ENCODE measurements around the gene RDH13.
"Not testable (repeated sequence)": the region's sequence is repeated elsewhere in the genome, so short reads cannot be mapped to it uniquely, and the experiment has no call there.

The RDH13 gene

GRCh38 chr19:55077106-55077505 lies 14.2 kb upstream of the RDH13 start:
- DNase-seq (ENCODE audit: low read depth, low spot score): no peak

GRCh38 chr19:55076321-55076720 lies 13.4 kb upstream of the RDH13 start:
- DNase-seq (ENCODE audit: low read depth, low spot score): no peak

GRCh38 chr19:55075371-55075998 lies 12.5 kb upstream of the RDH13 start, which contains the start of gene EPS8L1:
Gene EPS8L1 (plus strand): TSS chr19:55075869. CDS start chr19:55076445, 576 bp downstream.
- no peak for DNase-seq (ENCODE audit: low read depth, low spot score)

DNA sequence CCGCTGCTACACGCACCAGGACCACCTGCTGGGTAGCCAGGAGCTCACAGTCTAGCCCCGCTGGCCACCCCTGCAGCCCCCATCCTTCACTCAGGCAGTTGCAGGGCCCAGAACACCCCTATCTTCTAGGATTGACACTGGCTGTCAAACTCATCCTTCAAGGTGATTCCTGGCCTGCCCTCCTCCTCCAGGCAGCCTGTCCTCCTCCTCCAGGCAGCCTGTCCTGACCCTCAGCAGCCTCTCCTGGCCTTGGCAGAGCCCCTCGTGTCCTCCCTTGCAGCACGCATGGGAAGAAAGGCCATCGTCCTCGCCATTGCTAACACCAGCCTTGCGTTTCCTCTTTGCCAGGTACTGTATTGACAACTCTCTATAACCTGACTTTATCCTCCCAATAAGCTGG lies 9.0 kb upstream of the RDH13 start:
- DNase-seq (ENCODE audit: low read depth, low spot score): no peak

- DNase-seq (ENCODE audit: low read depth, low spot score): no peak
Observed at GRCh38 chr19:55071129-55071502, 8.2 kb upstream of the RDH13 start.

- no peak for DNase-seq (ENCODE audit: low read depth, low spot score)
Observed at GRCh38 chr19:55070466-55071128, 7.6 kb upstream of the RDH13 start.

GRCh38 chr19:55069865-55070197 lies 6.9 kb upstream of the RDH13 start:
- DNase-seq (ENCODE audit: low read depth, low spot score): no peak

DNA sequence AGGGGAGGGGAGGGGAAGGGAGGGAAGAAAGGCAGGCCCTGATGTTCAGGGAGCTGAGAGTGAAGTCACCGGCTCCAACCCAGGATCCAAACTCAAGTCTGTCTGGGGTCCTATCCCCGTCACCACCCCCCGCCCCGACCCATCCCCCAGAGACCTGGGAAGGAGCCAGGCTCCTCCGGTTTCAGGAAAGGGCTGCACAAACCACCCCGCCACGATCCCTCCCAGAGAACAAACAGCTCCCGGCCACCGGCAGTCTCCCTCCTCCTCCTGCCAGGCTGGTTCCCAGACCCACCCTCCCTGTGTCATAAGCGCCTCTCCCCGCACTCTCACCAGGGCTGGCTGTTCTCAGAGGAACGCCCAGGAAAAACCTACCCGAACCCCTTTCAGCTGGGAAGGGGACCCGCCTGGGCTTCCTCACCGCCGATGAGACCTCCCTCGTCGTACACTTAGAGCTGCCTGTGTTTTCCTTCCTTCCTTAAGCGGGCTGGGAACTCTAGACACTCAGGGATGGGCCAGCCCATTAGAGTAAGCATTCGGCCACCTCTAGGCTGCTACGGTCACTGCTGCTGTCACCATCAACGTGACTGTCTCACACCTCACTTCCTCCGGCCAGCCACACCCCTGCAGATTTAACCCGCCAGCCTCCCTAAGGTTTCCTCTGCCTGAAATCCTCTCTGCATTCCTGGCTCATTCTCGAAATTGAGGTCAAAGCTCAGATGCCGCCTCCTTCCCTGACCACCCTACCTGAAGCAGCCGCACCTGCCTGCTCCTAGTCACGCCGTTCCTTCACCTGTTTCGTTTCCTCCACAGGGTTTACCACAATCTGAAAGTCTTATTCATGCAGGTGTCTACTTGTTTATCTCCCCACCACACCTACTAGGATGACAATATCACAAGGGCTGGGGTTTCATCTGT lies 6.3 kb upstream of the RDH13 start:
- DNase-seq (ENCODE audit: low read depth, low spot score): no peak

GRCh38 chr19:55067869-55068268 lies 4.9 kb upstream of the RDH13 start:
- DNase-seq (ENCODE audit: low read depth, low spot score): no peak

DNA sequence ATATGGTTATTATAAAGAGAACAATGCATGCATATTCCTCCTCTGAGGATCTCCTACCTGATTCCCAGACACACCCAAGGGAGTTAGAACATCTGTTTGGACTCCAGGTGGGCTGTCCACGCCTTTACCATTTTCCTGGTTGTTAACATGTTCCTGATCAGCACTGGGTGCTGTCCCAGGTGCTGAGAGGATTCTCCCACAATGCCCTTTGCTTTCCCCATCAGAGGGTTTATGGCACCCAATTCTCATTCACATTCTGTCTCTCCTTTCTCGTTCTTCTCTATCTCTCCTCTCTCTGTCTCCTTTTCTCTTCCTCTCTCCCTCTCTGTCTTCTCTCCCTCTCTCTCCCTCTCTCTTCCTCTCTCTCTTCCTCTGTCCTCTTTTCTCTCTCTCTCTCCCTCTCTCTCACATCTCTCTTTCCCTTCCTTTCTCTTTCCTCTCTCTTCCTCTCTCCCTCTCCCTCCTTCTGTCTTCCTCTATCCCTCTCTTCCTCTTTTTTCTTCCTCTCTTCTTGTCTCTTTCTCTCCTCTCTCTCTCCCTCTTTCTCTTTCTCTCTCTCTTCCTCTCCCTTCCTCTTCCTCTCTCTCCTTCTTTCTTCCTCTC lies 3.3 kb upstream of the RDH13 start:
- no peak for DNase-seq (ENCODE audit: low read depth, low spot score)

DNA sequence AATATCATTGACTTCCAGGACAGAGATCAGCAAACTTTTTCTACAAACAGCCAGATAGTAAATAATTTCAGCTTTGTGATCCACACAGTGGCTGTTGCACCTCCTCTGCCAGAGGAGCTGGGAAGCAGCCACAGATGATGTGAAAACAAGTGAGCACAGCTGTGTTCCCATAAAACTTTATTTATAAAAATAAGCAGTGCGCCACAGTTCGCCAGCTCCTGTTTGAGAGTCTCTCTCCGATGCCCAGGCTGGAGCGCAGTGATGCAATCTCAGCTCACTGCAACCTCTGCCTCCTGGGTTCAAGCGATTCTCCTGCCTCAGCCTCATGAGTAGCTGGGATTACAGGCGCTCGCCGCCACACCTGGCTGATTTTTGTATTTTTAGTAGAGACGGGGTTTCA lies 2.6 kb upstream of the RDH13 start:
- not testable (repeated sequence) for DNase-seq (ENCODE audit: low read depth, low spot score)

GRCh38 chr19:55063492-55063843 lies 520 bp upstream of the RDH13 start:
- no peak for DNase-seq (ENCODE audit: low read depth, low spot score)

DNA sequence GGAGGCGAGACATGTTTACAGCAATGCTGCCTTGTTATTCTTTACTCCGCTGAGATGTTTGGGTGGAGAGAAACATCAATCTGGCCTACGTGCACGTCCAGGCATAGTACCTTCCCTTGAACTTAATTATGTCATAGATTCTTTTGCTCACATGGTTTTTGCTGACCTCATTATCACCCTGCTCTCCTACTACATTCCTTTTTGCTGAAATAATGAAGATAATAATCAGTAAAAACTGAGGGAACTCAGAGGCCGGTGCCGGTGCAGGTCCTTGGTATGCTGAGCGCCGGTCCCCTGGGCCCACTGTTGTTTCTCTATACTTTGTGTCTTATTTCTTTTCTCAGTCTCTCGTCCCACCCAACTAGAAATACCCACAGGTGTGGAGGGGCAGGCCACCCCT lies 2.7 kb downstream of the RDH13 start:
- DNase-seq (ENCODE audit: low read depth, low spot score): not testable (repeated sequence)

DNA sequence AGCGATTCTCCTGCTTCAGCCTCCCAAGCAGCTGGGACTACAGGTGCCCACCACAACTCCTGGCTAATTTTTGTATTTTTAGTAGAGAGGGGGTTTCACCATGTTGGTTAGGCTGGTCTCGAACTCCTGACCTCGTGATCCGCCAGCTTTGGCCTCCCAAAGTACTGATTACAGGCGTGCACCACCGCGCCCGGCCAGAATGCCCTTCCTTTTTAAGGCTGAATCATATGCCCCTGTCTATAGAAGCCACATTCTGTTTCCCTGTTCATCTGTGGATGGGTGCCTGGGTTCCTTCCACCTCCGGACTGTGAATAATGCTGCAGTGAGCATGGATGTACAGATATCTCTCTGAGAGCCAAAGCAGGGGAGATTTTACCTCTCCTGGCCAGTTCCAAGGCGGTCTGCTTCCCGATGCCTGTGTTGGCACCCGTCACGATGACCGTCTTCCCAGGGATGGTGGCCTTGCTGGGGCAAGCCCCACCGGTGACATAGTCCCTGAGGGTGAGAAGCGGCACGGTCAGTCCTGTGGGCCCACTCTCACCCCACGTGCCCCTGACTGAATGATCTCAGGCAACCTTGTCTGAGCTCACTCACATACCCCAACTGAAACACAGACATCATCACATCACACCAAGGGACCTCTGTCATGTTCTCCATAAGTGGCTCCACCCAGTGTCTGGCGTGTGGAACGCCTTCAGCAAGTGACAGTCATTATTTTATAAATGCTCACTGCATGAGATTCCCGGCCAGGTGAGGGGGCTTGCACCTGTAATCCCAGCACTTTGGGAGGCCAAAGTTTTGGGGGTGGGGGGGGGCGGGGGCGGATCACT lies 4.0 kb downstream of the RDH13 start:
- no peak for DNase-seq (ENCODE audit: low read depth, low spot score)

GRCh38 chr19:55056827-55057226 lies 6.1 kb downstream of the RDH13 start:
- DNase-seq (ENCODE audit: low read depth, low spot score): no peak

DNA sequence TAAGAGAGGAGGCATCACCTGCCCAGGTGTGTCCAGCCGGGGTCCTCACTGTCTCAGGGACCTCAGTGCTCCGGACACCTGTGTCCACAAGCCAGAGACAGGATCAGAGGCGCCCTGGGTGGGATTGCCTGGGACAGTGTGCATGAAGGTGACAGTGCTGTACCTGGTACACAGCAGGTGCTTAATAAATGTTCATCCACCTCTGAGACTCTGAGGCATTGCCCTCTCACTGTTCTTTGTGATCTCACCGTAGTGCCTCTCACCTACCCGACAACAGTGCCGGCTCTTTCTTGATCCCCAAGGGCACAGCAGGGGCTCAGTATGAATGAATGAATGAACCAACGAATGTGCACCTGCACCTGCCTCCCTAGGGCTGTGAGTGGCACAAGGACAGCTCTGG lies 9.2 kb downstream of the RDH13 start:
- no peak for DNase-seq (ENCODE audit: low read depth, low spot score)

DNA sequence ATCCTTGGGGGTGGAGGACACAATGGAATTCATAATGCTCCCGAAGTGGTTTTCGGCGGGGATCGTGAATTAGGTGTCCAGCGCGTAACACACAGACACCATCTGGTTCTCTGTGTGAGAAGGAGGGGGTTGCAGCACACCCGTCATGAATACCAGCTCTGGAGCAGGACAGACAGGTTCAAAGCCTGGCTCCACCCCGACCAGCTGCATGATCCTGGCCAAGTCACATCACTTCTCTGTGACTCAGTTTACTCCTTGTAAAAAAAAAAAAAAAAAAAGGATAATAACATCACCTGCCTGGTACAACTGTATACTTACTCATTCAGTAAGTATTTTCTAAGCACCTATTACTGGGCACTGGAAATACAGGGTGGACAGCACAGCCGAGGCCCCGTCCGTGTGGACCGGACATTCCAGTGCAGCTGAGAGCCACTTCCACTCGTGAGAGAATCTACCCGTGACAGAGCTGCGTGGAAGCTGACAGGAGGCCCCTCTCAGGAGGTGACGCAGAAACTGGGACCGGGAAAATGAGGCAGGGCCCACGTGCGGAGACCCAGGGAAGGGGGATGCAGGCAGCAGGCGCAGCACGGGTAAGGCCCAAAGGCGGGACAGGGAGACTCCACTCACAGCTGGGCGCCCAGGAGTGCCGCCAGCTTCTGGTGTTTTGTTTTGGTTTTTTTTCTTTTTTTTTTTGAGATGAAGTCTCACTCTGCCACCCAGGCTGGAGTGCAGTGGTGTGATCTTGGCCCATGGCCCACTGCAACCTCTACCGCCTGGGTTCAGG lies 12.0 kb downstream of the RDH13 start:
- DNase-seq (ENCODE audit: low read depth, low spot score): no peak

DNA sequence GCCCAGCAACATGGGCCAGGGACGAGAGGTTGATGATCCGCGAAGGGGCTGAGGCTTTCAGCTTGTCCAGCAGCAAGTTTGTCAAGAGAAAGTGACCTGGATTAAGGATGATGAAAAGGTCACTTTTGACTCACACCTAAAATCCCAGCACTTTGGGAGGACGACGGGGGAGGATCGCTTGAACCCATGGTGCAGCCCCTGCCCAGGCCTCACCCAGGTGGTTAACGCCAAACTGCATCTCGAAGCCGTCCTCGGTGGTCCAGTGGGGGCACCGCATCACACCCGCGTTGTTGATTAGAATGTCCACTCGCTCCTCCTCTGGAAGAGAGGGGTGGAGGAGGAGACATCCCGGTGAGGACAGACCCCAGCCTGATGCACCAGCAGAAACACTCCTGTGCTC lies 14.5 kb downstream of the RDH13 start:
- DNase-seq (ENCODE audit: low read depth, low spot score): no peak

DNA sequence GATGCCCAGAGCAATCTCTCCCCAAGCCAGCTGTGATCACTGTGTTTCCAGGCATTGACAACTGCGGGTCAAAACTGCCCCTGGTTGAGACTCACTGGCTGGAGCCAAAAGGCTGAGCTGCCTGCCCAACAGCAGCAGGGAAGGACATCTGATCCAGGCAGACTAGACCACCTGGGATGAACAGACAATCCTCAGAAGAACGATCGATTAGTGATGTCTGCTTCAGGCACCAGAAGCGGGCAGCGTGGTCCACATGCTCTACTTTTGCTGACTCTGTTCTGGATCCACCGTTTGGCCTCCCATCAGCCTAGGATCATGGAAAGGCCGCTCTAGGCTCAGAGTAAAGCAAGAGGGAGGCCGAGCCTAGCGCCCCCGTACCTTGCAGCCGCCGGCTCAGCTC lies 15.0 kb downstream of the RDH13 start:
- DNase-seq (ENCODE audit: low read depth, low spot score): no peak

GRCh38 chr19:55046975-55047622 lies 15.8 kb downstream of the RDH13 start:
- no peak for DNase-seq (ENCODE audit: low read depth, low spot score)

All from brain pericyte (primary cell).